ENCODE measurements around the gene CAMK2A.
A peak's percentile ranks its signal among the peaks of the same experiment; 100 is the strongest.

The CAMK2A gene

GRCh38 chr5:150263801-150264621 is 25.6 kb downstream of the CAMK2A start:
- peak; percentile 85 for DNase-seq (ENCODE audit: low read depth)
- H3K4me3 ChIP-seq (ENCODE audit: low read depth, low read length): no peak overlapping the region
- TF ChIP-seq CTCF (conservative IDR thresholded peaks at IDR 0.05; ENCODE audit: low read depth, low read length): no peak

- DNase-seq (ENCODE audit: low read depth): no peak
- TF ChIP-seq CTCF (conservative IDR thresholded peaks at IDR 0.05; ENCODE audit: low read depth, low read length): no peak
- no peak overlapping the region for H3K4me3 ChIP-seq (ENCODE audit: low read depth, low read length)
Measured at GRCh38 chr5:150263375-150263775, 26.2 kb downstream of the CAMK2A start.

GRCh38 chr5:150262502-150262901 is 27.1 kb downstream of the CAMK2A start:
- TF ChIP-seq CTCF (conservative IDR thresholded peaks at IDR 0.05; ENCODE audit: low read depth, low read length): no peak
- DNase-seq (ENCODE audit: low read depth): no peak
- H3K4me3 ChIP-seq (ENCODE audit: low read depth, low read length): no peak overlapping the region

DNA sequence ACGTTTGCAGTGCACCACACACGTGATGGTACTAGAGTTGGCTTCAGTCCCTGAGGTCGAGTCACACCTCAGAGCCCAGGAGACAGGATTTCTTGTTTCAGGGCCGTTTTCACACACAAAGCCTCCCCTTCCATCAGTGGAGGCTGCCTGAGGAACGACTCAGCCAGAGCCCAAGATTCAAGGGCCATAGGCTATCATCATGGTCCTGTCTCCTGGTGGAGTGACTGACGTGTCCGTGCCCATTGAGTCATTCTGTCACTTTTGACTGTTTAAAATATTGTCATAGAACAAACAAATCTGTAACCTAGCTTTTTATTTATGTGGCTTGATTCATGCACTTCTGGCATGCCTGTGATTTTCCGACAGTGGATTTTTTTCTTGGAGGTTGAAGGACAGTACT is 28.3 kb downstream of the CAMK2A start:
- DNase-seq (ENCODE audit: low read depth): no peak

GRCh38 chr5:150258130-150258529 is 31.4 kb downstream of the CAMK2A start:
- DNase-seq (ENCODE audit: low read depth): no peak
- no peak overlapping the region for H3K4me3 ChIP-seq (ENCODE audit: low read depth, low read length)
- TF ChIP-seq CTCF (conservative IDR thresholded peaks at IDR 0.05; ENCODE audit: low read depth, low read length): no peak

More for the DNA sequence above, 28.3 kb downstream of the CAMK2A start:
- no peak for TF ChIP-seq CTCF (conservative IDR thresholded peaks at IDR 0.05; ENCODE audit: low read depth, low read length)
- no peak overlapping the region for H3K4me3 ChIP-seq (ENCODE audit: low read depth, low read length)

DNA sequence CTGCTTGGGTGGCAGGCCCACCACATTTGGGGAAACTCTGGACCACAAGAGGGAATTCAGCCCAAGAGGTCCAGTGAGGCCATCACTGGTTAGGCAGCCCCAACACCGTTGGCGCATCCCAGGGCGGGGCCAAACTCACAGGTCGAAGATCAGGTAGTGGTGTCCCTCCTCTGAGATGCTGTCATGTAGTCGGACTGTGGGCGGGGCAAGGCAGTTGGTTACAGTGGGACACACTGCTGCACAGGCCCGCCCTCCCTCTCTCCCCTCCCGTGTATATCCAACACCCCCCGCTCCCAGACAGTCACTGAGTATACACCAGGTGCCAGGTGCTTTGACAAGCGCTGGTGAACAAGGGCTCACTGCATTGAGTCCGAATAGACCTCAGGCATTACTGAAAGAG is 32.1 kb downstream of the CAMK2A start:
- DNase-seq (ENCODE audit: low read depth): no peak
- no peak overlapping the region for H3K4me3 ChIP-seq (ENCODE audit: low read depth, low read length)
- TF ChIP-seq CTCF (conservative IDR thresholded peaks at IDR 0.05; ENCODE audit: low read depth, low read length): no peak

All from choroid plexus epithelial cell (primary cell).